Transverse colon (tissue), 4 donors: ENCODE measurements around the gene CDK13. TPM values are rescaled to one million over a fixed set of nuclear protein-coding genes. Genes with fewer than 3 reads are reported as not detected.

Experiments
- DNase-seq: peaks from one replicate; pipeline ENCODE4 v3.0.0-alpha.2; 2019
- H3K27ac ChIP-seq, 4 donors: fragments of 200-600 bp; sonication (generic); 2 replicates each; pipeline ENCODE4 v1.5.1; 2016 to 2018; ENCODE audit warnings: inconsistent platforms in 4 of 4
- H3K27me3 ChIP-seq: fragments of 200-600 bp; sonication (generic); 2 replicates; pipeline ENCODE4 v1.5.1; 2017; ENCODE audit warnings: inconsistent platforms
- H3K36me3 ChIP-seq, 4 donors: fragments of 200-600 bp; sonication (generic); 2 replicates each; pipeline ENCODE4 v1.5.1; 2017 to 2019; ENCODE audit warnings: inconsistent platforms in 4 of 4
- H3K4me1 ChIP-seq, 4 donors: fragments of 200-600 bp; sonication (generic); 2 replicates each; pipeline ENCODE4 v1.5.1; 2017 to 2020; ENCODE audit warnings: inconsistent platforms in 4 of 4
- H3K4me3 ChIP-seq, 4 donors: fragments of 200-600 bp; sonication (generic); 1 replicate in 1 of 4; 2 replicates in 3 of 4; pipeline versions ENCODE4 v1.5.1 to v1.6.1; 2017 to 2019; ENCODE audit warnings: inconsistent platforms in 4 of 4
- H3K9me3 ChIP-seq, 2 donors: fragments of 200-600 bp; sonication (generic); 2 replicates each; pipeline ENCODE4 v1.5.1; 2017 to 2019; ENCODE audit warnings: inconsistent platforms in 2 of 2
- EP300 ChIP-seq: sonication (generic); formaldehyde crosslinking; IDR thresholded peaks from one replicate; pipeline ENCODE4 v1.6.1; 2017; ENCODE audit warnings: antibody characterized with exemption, low read depth
- POLR2A ChIP-seq: fragments of 450-650 bp; IDR thresholded peaks from one replicate; pipeline ENCODE4 v1.6.1; 2016; ENCODE audit warnings: antibody characterized with exemption, mild to moderate bottlenecking, moderate library complexity
- POLR2AphosphoS5 ChIP-seq, 3 donors: sonication (generic); formaldehyde crosslinking; IDR thresholded peaks; one replicate each; pipeline ENCODE4 v1.6.1; 2016; ENCODE audit warnings: antibody characterized with exemption in 3 of 3
- WGBS, 2 donors: methylation state at CpG; one replicate each; pipeline ENCODE4 v1.1.5; 2018; ENCODE audit warnings: low coverage in 1 of 2; 5-methylcytosine and 5-hydroxymethylcytosine counted together
- in situ Hi-C, 4 donors: fragments of 200-750 bp; cut with MboI; loops; one replicate each; pipeline versions ENCODE4 v1.15.0 to v1.15.1; 2017; ENCODE audit warnings: low sequenced_read_pairs in 3 of 4, low pct_ligation_motif_present in 1 of 4, low pct_unique_long_range_greater_than_20kb in 1 of 4
- intact Hi-C: fragments of 100-400 bp; cut with DNase I; formaldehyde crosslinking; loops from one replicate; pipeline ENCODE4 v1.15.1; 2023; ENCODE audit warnings: low total_unique reads
- total RNA-seq, 4 donors: library from RNA; depleted of rRNA; stranded (reverse); fragments of >200 nt; gene quantifications; one replicate each; pipeline ENCODE4 v1.1.0, GENCODE V29; 2016
- TF ChIP-seq, protein P1 (sequence below), 5 experiments: fragments of 200-600 bp in 3 of 5; fragments of 450-650 bp in 2 of 5; sonication (generic) in 3 of 5; IDR thresholded peaks; 1 replicate in 2 of 5; 2 replicates in 3 of 5; pipeline ENCODE4 v1.5.1; 2016 to 2017; ENCODE audit warnings: antibody characterized with exemption in 5 of 5, inconsistent platforms in 3 of 5, mild to moderate bottlenecking in 2 of 5, moderate library complexity in 1 of 5

The CDK13 gene
- total RNA-seq, 4 donors from 2014 or later, result 102 to 192 (median 128) TPM

DNA sequence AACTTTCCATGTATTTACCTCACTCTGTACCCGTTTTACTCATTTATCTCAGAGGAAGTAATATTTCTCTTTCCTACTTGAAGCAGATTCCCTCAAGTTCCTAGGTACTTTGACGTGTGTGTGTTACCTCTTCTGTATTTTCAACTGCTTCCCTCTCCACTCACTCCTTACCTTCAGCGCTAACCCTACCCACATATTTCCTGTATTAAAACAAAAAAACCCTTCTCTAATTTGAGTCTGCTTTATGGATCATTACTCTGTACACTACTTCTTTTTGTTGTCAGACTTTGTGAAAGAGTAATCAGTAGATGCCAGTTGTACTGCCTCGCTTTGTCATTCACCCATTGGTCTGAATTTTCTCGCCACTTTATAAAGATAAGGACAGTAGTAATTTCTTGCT lies 74.0 kb downstream of the CDK13 start:
- Histone ChIP-seq H3K27ac (no peak overlapping the region), H3K9me3 (no peaks in the 10 kb centered on the region), H3K27me3 (no peaks in the 10 kb centered on the region), H3K4me3 (no peak overlapping the region), H3K4me1 (no peaks in the 10 kb centered on the region), H3K36me3 (peaks cover 0 to 7% (median 3%) of the 10 kb centered on the region in 4 donors)
- DNase-seq, result no peak
- in situ Hi-C loops (no loop called here), intact Hi-C loops (no loop called here)
- no peak for TF ChIP-seq POLR2AphosphoS5 (IDR thresholded peaks at IDR 0.05)
- TF ChIP-seq POLR2A, result no peak
- TF ChIP-seq, protein P1, sequence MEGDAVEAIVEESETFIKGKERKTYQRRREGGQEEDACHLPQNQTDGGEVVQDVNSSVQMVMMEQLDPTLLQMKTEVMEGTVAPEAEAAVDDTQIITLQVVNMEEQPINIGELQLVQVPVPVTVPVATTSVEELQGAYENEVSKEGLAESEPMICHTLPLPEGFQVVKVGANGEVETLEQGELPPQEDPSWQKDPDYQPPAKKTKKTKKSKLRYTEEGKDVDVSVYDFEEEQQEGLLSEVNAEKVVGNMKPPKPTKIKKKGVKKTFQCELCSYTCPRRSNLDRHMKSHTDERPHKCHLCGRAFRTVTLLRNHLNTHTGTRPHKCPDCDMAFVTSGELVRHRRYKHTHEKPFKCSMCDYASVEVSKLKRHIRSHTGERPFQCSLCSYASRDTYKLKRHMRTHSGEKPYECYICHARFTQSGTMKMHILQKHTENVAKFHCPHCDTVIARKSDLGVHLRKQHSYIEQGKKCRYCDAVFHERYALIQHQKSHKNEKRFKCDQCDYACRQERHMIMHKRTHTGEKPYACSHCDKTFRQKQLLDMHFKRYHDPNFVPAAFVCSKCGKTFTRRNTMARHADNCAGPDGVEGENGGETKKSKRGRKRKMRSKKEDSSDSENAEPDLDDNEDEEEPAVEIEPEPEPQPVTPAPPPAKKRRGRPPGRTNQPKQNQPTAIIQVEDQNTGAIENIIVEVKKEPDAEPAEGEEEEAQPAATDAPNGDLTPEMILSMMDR (IDR thresholded peaks at IDR 0.05), result no peak
- no peak for TF ChIP-seq EP300
- 77 to 86% methylated on average over 5 of the region's 5 CpGs for WGBS, 2 donors

DNA sequence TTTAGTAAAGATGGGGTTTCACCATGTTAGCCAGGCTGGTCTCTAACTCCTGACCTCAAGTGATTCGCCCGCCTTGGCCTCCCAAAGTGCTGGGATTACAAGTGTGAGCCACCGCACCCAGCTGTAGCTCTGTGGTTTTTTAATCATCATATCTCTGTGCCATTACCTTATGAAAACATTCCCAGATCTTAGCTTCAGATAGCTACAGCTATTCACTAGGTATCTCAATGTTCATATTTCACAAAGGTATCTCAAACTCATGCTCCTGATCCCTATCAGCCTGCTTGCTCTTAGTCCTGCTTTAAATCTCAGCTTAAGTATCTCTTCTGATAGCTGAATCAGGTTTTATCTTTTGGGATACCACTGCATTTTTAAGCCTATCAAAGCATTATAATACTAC lies 74.8 kb downstream of the CDK13 start:
- no peaks in the 10 kb centered on the region for H3K9me3 ChIP-seq
- no peak overlapping the region for H3K4me3 ChIP-seq
- H3K36me3 ChIP-seq, result peaks cover 0 to 7% (median 3%) of the 10 kb centered on the region in 4 donors
- TF ChIP-seq, protein P1 (IDR thresholded peaks at IDR 0.05), result no peak
- TF ChIP-seq POLR2A (no peak), EP300 (no peak), POLR2AphosphoS5 (IDR thresholded peaks at IDR 0.05) (no peak)
- in situ Hi-C loops, result loop anchor here in 1 of 4 donors (25.0 kb wide), 1 partner anchor 438 kb away; no protein-coding TSS in a partner anchor
- DNase-seq, result no peak
- intact Hi-C loops, result no loop called here
- no peaks in the 10 kb centered on the region for H3K4me1 ChIP-seq
- H3K27me3 ChIP-seq, result no peaks in the 10 kb centered on the region
- 96% methylated on average over 3 of the region's 3 CpGs; no CpG with 5 or more reads in 1 of the 2 donors for WGBS, 2 donors
- no peak overlapping the region for H3K27ac ChIP-seq

DNA sequence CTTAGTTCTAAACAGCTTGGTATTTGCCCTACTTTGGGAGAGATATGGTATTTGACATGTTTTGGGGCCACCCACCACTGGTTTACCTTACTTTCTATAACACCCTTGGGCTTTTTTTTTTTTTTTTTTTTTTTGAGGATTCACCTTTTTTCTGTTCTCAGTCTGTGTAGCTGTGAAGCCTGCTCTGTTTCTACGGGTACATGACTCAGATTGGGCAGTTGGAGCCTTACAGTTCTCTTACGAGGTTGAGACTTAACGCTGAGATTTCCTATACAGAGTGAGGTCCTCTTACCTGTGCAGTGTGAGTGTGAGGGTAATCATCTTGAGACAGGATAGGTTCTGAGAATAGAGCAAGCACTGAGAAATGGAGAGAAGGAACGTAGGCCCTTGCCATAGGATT lies 77.5 kb downstream of the CDK13 start:
- no peak for DNase-seq
- Histone ChIP-seq H3K36me3 (peaks cover 0 to 23% (median 4%) of the 10 kb centered on the region in 4 donors), H3K27me3 (no peaks in the 10 kb centered on the region), H3K4me1 (no peaks in the 10 kb centered on the region), H3K4me3 (no peak overlapping the region), H3K9me3 (no peaks in the 10 kb centered on the region), H3K27ac (no peak overlapping the region)
- in situ Hi-C loops, result loop anchor here in 1 of 4 donors (25.0 kb wide), 1 partner anchor 440 kb away; no protein-coding TSS in a partner anchor
- WGBS, 2 donors, result 92 to 100% methylated on average over 3 to 4 of the region's 4 CpGs
- intact Hi-C loops, result no loop called here
- TF ChIP-seq, protein P1 (IDR thresholded peaks at IDR 0.05), result no peak
- TF ChIP-seq EP300, result no peak
- no peak for TF ChIP-seq POLR2A
- TF ChIP-seq POLR2AphosphoS5 (IDR thresholded peaks at IDR 0.05), result no peak

DNA sequence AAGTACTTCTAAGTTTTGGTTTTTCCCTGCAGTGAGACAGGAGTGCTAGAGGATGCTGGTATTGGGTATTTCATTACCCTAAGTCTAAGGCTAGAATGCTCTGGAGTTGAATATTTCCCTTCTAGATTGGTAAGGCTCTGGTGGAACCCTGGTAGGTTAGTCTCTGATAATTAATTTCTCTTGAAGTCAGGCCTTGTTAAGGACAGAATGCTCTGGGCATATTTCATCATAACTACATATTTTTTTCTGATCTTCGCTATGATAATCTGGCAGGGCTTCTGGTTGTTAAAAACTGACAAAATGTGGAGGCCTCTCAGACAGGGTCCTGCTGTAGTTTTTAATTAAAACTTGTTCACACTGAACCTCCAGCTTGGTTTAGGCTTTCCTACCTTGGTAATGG lies 83.8 kb downstream of the CDK13 start:
- Histone ChIP-seq H3K27ac (no peak overlapping the region), H3K4me3 (no peak overlapping the region), H3K27me3 (no peaks in the 10 kb centered on the region), H3K9me3 (no peaks in the 10 kb centered on the region), H3K36me3 (peaks cover 0 to 27% (median 4%) of the 10 kb centered on the region in 4 donors), H3K4me1 (peaks cover 0 to 4% (median 0%) of the 10 kb centered on the region in 4 donors)
- intact Hi-C loops (no loop called here), in situ Hi-C loops (loop anchor here in 1 of 4 donors (25.0 kb wide), 1 partner anchor 447 kb away; no protein-coding TSS in a partner anchor)
- DNase-seq, result no peak
- TF ChIP-seq, protein P1 (IDR thresholded peaks at IDR 0.05), result no peak
- TF ChIP-seq EP300 (no peak), POLR2A (no peak), POLR2AphosphoS5 (IDR thresholded peaks at IDR 0.05) (no peak)
- 93 to 100% methylated on average over 1 of the region's 1 CpG for WGBS, 2 donors
